Endothelial cell of umbilical vein (primary cell): ENCODE data around the gene KIF5C. TPM values are rescaled to one million over a fixed set of nuclear protein-coding genes. Genes with fewer than 3 reads are reported as not detected.

Experiments used
- BruUV-seq: library from RNA; stranded (reverse); fragments of 400-500 nt; replicated peaks from 2 replicates; lab custom pipeline; 2021; lab: Mats Ljungman, UMichigan
- CTCF ChIA-PET: fragments of 300-600, 350-600 bp; sonication (Branson Sonifier 250); formaldehyde crosslinking; loops from one replicate; lab custom pipeline; 2021; ENCODE audit warnings: antibody characterized with exemption, inconsistent platforms; lab: Charles Lee
- POLR2A ChIA-PET: fragments of 300-600, 350-600 bp; sonication (Branson Sonifier 250); formaldehyde crosslinking; loops from one replicate; lab custom pipeline; 2021; ENCODE audit warnings: antibody characterized with exemption, inconsistent platforms; lab: Charles Lee
- DNase-seq: peaks from one replicate; pipeline ENCODE4 v3.0.0-alpha.2; 2011; ENCODE audit warnings: low read depth, low spot score
- FAIRE-seq: peaks from 2 replicates; lab custom pipeline; 2011; peaks lifted over from hg19 to GRCh38; lab: Jason Lieb, UNC
- H2AFZ ChIP-seq: 2 replicates; pipeline ENCODE4 v1.6.0; 2012; ENCODE audit warnings: low read depth, low read length, control low read depth, inconsistent platforms
- H3K27ac ChIP-seq: 2 replicates; pipeline ENCODE4 v1.5.1; 2011; ENCODE audit warnings: low read depth, mild to moderate bottlenecking, control low read depth, low read length, moderate library complexity; ENCODE audit not compliant: insufficient read depth
- H3K27me3 ChIP-seq, 2 experiments: 2 replicates each; pipeline versions ENCODE4 v1.6.0 to v1.6.1; 2011; ENCODE audit warnings: low read length in 2 of 2, mixed read lengths in 1 of 2; ENCODE audit not compliant: control insufficient read depth in 2 of 2, insufficient read depth in 2 of 2
- H3K36me3 ChIP-seq, 2 experiments: 2 replicates in 1 of 2; 3 replicates in 1 of 2; pipeline ENCODE4 v1.5.1; 2011; ENCODE audit warnings: low read length in 2 of 2, mild to moderate bottlenecking in 1 of 2, moderate library complexity in 1 of 2; ENCODE audit not compliant: control insufficient read depth in 2 of 2, insufficient read depth in 2 of 2; ENCODE audit errors: extremely low read depth in 1 of 2
- H3K4me1 ChIP-seq: 3 replicates; pipeline ENCODE4 v1.5.1; 2011; ENCODE audit warnings: mild to moderate bottlenecking, low read length; ENCODE audit not compliant: control insufficient read depth, insufficient read depth; ENCODE audit errors: extremely low read depth
- H3K4me2 ChIP-seq: 2 replicates; pipeline ENCODE4 v1.6.1; 2011; ENCODE audit warnings: low read length, control low read depth, mixed read lengths; ENCODE audit not compliant: insufficient read depth
- H3K4me3 ChIP-seq, 3 experiments: fragments of 200-600 bp in 1 of 3; sonication (generic), shearing (Covaris generic) in 1 of 3; replicated peaks in 1 of 3; 2 replicates each; pipeline ENCODE4 v1.5.1; 2011 to 2016; ENCODE audit warnings: control low read depth in 3 of 3, low read length in 3 of 3, mild to moderate bottlenecking in 2 of 3, inconsistent platforms in 1 of 3, low read depth in 1 of 3, moderate library complexity in 1 of 3; ENCODE audit not compliant: insufficient read depth in 1 of 3
- H3K79me2 ChIP-seq: 2 replicates; pipeline ENCODE4 v1.6.0; 2012; ENCODE audit warnings: low read length, inconsistent platforms; ENCODE audit not compliant: control insufficient read depth, insufficient read depth
- H3K9ac ChIP-seq: replicated peaks from 2 replicates; pipeline ENCODE3; 2011; ENCODE audit warnings: low read length, control low read depth; ENCODE audit not compliant: insufficient read depth; ENCODE audit errors: extremely low read depth
- H3K9me1 ChIP-seq: replicated peaks from 3 replicates; pipeline ENCODE4 v1.6.0; 2011; ENCODE audit warnings: mild to moderate bottlenecking, low read length; ENCODE audit not compliant: control insufficient read depth, insufficient read depth; ENCODE audit errors: extremely low read depth
- H3K9me3 ChIP-seq: replicated peaks from 2 replicates; pipeline ENCODE4 v1.5.1; 2012; ENCODE audit warnings: low read length, inconsistent platforms; ENCODE audit not compliant: control insufficient read depth, insufficient read depth
- H4K20me1 ChIP-seq: replicated peaks from 2 replicates; pipeline ENCODE3; 2011; ENCODE audit warnings: mild to moderate bottlenecking, low read length; ENCODE audit not compliant: control insufficient read depth, insufficient read depth; ENCODE audit errors: extremely low read depth
- CTCF ChIP-seq, 2 donors: IDR thresholded peaks; 1 replicate in 1 of 2; 2 replicates in 1 of 2; pipeline ENCODE4 v1.5.1; 2011; ENCODE audit warnings: low read length in 2 of 2, mild to moderate bottlenecking in 2 of 2, moderate library complexity in 2 of 2, control low read depth in 1 of 2, inconsistent platforms in 1 of 2, low read depth in 1 of 2; ENCODE audit not compliant: insufficient read depth in 1 of 2; ENCODE audit errors: extremely low read depth in 1 of 2
- EZH2 ChIP-seq: IDR thresholded peaks from 2 replicates; pipeline ENCODE4 v1.6.1; 2012; ENCODE audit warnings: borderline replicate concordance, low read depth, mild to moderate bottlenecking, moderate library complexity, low read length, inconsistent platforms; ENCODE audit not compliant: severe bottlenecking
- FOS ChIP-seq: IDR thresholded peaks from 2 replicates; pipeline ENCODE4 v1.6.1; 2011; ENCODE audit warnings: mild to moderate bottlenecking, low read length, moderate library complexity, borderline replicate concordance; ENCODE audit not compliant: insufficient read depth
- GATA2 ChIP-seq: IDR thresholded peaks from 2 replicates; pipeline ENCODE4 v1.7.0; 2011; ENCODE audit warnings: low read depth, mild to moderate bottlenecking, moderate library complexity, mixed read lengths, low read length; ENCODE audit not compliant: insufficient read length, insufficient read depth
- JUN ChIP-seq: IDR thresholded peaks from 2 replicates; pipeline ENCODE4 v1.6.1; 2011; ENCODE audit warnings: borderline replicate concordance, low read depth; ENCODE audit not compliant: insufficient read length, insufficient read depth
- MYC ChIP-seq: IDR thresholded peaks from one replicate; pipeline ENCODE4 v1.6.1; 2011; ENCODE audit warnings: mild to moderate bottlenecking, low read depth, low read length
- POLR2A ChIP-seq: IDR thresholded peaks from 2 replicates; pipeline ENCODE4 v1.6.1; 2012; ENCODE audit warnings: low read depth, mild to moderate bottlenecking, control low read depth, low read length
- POLR2AphosphoS5 ChIP-seq: IDR thresholded peaks from 2 replicates; pipeline ENCODE4 v1.6.1; 2012; ENCODE audit warnings: low read depth, mild to moderate bottlenecking, control low read depth, low read length, moderate library complexity; ENCODE audit not compliant: insufficient read depth
- dilution Hi-C: fragments of 300-500 bp; cut with MboI; formaldehyde crosslinking; loops from one replicate; pipeline ENCODE4 v1.15.0; 2019; ENCODE audit warnings: low sequenced_read_pairs; ENCODE audit not compliant: extremely low pct_ligation_motif_present
- intact Hi-C: fragments of 100-400 bp; cut with micrococcal nuclease; formaldehyde crosslinking; loops from one replicate; pipeline ENCODE4 v1.10.0; 2022
- polyA plus RNA-seq, 4 experiments: library from polyadenylated mRNA; depleted of rRNA in 3 of 4; stranded (reverse) in 3 of 4; unstranded in 1 of 4; fragments of >200 nt; gene quantifications; 2 replicates each; pipeline versions ENCODE4 v1.2.1 to v1.2.3, GENCODE V29; 2011 to 2012; ENCODE audit warnings: missing spikeins in 1 of 4
- total RNA-seq: library from RNA; stranded (reverse); gene quantifications from 2 replicates; pipeline ENCODE4 v1.2.3, GENCODE V29; 2021

Gene KIF5C
- total and polyA plus RNA-seq, 2 donors (not counting 3 experiments of a cell fraction or from before 2014, with no cell fraction given) = 0.01 to 0.55 TPM

GRCh38 chr2:149006883-149007543, 132.0 kb downstream of the KIF5C start:
- CTCF ChIA-PET = interaction anchor here (1.2 to 1.7 kb wide), 2 partner anchors 10 to 554 kb away, joined by 3 to 7 read pairs; no protein-coding TSS in a partner anchor
- Histone ChIP-seq H3K9me1 (no peaks in the 10 kb centered on the region), H3K36me3 (no peaks in the 10 kb centered on the region), H3K4me3 (no peak overlapping the region), H3K27ac (no peak overlapping the region), H3K79me2 (no peaks in the 10 kb centered on the region), H3K27me3 (peaks cover 0 to 2% of the 10 kb centered on the region in 2 experiments), H3K4me1 (no peaks in the 10 kb centered on the region), H3K4me2 (no peak overlapping the region), H2AFZ (no peak overlapping the region), H3K9ac (no peak overlapping the region), H4K20me1 (no peaks in the 10 kb centered on the region), H3K9me3 (no peaks in the 10 kb centered on the region)
- intact Hi-C loops = no loop called here
- POLR2A ChIA-PET = no interaction called here
- no peak for TF ChIP-seq FOS
- TF ChIP-seq CTCF (IDR thresholded peaks at IDR 0.05; ENCODE audit: extremely low read depth in 1 of 2, insufficient read depth in 1 of 2, low read depth in 1 of 2, low read length in 2 of 2) = no peak
- no peak for TF ChIP-seq EZH2
- no peak for TF ChIP-seq GATA2
- no peak for TF ChIP-seq POLR2A
- no peak for TF ChIP-seq JUN
- TF ChIP-seq MYC = no peak
- TF ChIP-seq POLR2AphosphoS5 = no peak
- FAIRE-seq (no peak), DNase-seq (no peak)
- BruUV-seq = no TSS peak
- dilution Hi-C loops = no loop called here
